ENCODE results near the gene NCAN.
"Not testable (repeated sequence)": the region's sequence is repeated elsewhere in the genome, so short reads cannot be mapped to it uniquely, and the experiment has no call there.

The NCAN gene

DNA sequence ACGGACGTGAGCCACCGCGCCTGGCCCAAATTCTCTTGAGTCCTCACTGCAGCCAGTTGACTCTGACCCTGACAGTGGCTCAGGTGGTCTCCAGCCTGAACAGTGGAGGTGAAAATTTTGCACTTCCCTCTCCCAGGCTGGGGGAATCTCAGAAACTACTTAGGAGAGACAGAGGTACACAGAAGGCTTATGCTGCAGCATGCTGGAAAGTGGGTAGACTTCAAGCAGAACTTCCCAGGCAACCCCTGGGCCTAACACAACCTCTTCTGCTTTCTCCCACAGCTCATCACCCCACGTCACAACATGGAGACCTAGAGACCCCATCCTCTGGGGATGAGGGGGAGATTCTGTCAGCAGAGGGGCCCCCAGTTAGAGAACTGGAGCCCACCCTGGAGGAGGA lies 14.4 kb downstream of the NCAN start:
- no peak for DNase-seq

DNA sequence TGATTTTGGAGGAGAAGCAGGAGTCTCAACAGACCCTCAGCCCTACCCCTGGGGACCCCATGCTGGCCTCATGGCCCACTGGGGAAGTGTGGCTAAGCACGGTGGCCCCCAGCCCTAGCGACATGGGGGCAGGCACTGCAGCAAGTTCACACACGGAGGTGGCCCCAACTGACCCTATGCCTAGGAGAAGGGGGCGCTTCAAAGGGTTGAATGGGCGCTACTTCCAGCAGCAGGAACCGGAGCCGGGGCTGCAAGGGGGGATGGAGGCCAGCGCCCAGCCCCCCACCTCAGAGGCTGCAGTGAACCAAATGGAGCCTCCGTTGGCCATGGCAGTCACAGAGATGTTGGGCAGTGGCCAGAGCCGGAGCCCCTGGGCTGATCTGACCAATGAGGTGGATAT lies 14.9 kb downstream of the NCAN start:
- no peak for DNase-seq

DNA sequence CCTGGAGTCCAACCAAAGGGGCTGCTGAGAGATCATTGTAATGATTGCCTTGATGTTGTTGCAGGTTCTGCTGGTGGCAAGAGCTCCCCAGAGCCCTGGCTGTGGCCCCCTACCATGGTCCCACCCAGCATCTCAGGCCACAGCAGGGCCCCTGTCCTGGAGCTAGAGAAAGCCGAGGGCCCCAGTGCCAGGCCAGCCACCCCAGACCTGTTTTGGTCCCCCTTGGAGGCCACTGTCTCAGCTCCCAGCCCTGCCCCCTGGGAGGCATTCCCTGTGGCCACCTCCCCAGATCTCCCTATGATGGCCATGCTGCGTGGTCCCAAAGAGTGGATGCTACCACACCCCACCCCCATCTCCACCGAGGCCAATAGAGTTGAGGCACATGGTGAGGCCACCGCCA lies 15.5 kb downstream of the NCAN start:
- DNase-seq, result no peak

DNA sequence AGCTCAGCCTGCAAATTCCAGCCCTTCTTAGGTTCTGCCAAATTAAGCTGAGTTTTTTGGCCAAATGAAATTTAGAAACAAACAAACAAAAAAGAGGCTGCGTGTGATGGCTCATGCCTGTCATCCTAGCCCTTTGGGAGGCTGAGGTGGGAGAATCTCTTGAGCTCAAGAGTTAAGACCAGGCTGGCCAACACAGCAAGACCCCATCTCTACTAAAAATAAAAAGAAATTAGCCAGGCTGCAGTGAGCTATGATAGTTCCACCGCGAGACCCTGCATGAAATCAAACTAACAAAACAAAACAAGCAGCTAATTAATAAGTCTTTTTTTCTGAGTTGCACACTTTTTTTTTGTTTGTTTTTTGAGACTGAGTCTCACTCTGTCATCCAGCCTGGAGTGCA lies 17.9 kb downstream of the NCAN start:
- no peak for DNase-seq

DNA sequence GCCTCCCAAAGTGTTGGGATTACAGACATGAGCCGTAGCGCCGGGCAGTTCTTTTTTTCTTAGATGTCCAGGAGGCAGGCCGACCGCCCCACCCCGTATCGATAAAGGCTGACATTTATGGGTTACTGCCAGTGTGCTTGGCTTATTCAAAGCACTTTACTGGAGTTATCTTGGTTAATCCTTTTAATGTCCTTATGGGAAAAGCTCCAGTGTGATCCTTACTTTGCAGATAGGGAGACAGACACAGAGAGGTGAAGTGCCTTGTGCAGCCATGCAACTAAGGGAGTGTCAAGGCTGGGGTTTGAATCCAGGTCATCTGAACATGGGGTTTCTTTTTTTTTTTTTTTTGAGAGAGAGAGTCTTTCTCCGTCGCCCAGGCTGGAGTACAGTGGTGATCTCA lies 19.2 kb downstream of the NCAN start:
- no peak for DNase-seq

DNA sequence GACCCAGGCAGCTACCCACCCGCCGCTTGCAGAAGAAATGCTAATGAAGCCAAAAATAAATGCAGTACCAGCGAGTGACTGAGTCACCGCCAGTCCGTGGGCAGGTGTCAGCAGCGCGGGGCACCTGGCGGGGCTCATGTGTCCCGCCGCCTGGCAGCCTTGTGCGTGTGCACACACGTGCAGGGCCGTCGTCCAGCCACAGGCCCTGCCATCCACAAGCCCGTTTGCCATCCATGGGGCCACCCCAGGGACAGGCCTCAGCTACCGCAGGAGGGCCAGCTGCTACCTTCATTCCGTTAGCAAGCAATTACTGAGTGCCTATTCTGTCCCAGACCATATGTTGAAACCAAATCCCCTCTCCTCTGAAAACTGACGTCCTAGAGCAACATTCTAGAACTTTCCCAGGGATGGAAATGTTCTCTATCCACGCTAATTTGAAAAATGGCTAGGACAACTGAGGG lies 20.5 kb downstream of the NCAN start:
- DNase-seq, result no peak

DNA sequence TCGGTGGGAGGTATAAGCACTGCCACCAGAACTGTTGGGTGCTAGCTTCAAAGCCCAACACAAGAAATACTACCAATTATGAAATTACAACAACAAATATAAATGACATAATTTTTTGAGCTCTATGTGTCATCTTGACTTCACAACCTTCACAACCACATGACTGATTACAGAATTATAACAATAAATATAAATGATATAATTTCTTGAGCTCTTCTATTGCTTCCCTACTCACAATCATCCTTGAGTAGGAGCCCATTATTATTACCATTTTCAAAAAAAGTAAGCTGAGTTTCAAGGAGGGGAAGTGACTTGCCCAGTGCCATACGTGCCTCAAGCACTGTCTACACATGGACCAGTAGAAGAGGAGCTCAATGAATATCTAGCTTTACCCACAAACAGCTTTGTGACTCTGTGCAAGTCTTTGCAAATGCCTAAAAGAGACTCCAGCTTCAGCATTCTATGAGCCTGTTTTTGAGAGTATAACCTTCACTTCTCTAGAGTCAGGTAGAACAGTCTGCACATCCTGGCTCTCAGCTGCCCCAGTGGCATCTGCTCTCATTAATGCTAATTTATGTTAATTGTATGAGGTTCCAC lies 22.6 kb downstream of the NCAN start:
- DNase-seq, result no peak

DNA sequence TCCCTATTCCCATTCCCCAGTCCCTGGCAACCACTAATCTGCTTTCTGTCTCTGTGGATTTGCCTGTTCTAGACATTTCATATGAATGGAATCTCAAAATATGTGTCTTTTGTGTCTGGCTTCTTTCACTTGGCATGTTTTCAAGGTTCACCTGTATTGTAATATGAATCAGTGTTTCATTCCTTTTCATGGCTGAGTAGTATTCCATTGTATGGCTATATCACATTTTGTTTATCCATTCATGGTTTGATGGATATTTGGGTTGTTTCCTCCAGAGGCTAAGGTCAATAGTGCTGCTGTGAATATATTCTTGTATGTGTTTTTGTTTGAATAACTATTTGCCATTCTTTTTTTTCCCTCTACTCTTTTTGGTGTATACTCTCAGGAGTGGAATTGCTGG lies 24.4 kb downstream of the NCAN start:
- DNase-seq, result no peak

DNA sequence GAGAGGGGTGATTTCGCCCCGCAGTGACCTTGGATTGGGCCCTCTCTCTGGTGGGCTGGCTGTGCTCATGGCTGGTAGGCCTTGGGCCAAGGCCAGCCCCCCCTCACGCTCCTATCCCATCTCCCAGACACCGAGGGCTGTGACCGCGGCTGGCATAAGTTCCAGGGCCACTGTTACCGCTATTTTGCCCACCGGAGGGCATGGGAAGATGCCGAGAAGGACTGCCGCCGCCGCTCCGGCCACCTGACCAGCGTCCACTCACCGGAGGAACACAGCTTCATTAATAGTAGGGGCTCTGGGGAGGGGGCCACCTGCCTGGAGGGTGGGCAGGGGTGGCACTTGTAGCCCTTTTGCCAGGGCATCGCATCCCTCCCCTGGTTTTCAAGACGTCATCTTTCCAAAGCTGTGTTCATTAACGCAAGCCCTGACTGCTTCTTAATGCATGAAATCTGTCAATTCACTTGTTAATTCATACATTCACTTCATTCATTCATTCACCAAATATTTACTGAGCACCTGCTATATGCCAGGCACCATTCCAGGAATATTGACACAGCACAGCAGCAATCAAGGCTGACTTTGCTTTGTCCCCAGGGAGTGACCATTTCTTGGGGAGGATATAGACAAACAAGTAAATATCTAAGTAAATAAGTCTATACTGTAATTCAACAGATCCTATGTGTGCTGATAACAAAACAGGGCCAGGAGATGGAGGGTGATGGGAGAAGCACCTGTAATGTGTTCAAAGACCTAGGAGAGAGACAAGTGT lies 26.6 kb downstream of the NCAN start:
- DNase-seq, result no peak

DNA sequence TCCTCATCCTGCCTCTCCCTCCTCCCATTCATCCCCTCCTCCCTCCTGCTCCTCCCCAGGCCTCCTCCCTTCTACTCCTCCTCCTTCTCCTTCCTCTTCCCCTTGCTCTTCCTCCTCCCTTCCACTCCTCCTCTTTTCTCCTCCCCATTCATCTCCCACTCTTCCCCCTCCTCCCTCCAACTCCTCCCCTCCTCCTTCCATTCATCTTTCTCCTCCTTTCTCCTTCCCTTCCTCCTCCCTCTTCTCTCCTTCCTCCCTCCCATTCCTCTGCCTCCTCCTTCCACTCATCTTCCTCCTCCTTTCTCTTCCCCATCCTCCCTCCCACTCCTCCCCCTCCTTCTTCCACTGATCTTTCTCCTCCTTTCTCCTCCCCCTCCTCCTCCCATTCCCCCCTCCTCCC lies 27.9 kb downstream of the NCAN start:
- no peak for DNase-seq

DNA sequence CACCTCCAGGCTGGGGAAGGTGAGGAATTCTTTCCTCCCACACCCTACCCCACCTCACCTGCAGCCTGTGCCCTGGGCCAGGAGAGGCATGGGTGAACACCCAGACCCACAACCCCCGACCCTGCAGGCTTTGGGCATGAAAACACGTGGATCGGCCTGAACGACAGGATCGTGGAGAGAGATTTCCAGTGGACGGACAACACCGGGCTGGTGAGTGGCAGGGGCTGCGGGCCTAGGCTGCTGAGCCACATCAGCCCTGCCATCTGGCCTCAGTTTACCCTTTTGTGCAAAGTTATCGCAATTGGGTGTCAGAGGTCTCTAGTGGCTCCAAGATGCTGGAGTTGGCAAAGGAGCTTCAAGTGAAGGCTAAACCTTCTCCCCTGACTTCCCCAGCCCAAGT lies 28.7 kb downstream of the NCAN start:
- DNase-seq, result no peak

DNA sequence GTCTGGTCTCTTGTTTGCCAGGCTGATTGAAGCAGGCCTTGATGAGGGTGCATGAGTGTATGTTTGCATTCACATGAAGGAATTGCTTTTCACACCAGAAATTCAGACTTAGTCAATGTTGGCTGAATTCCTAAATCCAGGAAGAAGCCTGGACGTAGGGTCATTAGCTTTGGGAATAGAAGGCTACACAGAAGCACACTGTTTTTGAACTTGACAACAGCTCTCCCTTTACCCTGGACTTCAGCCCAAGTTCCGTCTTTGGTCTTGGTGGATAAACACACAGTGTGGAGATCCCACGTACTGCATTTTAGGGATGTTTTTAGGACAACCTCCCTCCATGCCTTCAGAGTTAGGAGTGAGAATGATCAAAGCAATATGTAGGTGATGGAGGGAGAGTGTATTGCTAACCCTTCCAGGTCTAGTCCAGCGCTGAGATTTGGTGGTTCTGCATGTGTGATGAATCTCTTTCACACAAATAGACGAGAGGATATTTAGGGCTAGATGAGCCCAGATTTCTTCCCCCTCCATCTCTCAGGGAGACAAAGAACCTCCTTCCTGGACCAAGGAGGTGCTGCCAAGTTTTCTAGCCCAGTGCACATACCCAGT lies 38.5 kb downstream of the NCAN start:
- DNase-seq, result no peak

DNA sequence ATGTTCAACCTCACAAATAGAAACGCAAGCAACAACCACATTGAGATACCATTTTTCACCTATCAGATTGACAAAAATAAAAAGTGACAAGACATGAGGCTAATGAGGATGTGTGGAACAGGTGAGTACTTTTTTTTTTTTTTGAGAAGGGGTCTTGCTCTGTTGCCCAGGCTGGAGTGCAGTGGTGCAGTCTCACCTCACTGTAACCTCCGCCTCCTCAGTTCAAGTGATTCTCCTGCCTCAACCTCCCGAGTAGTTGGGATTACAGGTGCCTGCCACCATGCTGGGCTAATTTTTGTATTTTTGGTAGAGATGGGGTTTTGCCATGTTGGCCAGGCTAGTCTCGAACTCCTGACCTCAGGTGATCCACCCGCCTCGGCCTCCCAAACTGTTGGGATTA lies 41.7 kb downstream of the NCAN start:
- not testable (repeated sequence) for DNase-seq

DNA sequence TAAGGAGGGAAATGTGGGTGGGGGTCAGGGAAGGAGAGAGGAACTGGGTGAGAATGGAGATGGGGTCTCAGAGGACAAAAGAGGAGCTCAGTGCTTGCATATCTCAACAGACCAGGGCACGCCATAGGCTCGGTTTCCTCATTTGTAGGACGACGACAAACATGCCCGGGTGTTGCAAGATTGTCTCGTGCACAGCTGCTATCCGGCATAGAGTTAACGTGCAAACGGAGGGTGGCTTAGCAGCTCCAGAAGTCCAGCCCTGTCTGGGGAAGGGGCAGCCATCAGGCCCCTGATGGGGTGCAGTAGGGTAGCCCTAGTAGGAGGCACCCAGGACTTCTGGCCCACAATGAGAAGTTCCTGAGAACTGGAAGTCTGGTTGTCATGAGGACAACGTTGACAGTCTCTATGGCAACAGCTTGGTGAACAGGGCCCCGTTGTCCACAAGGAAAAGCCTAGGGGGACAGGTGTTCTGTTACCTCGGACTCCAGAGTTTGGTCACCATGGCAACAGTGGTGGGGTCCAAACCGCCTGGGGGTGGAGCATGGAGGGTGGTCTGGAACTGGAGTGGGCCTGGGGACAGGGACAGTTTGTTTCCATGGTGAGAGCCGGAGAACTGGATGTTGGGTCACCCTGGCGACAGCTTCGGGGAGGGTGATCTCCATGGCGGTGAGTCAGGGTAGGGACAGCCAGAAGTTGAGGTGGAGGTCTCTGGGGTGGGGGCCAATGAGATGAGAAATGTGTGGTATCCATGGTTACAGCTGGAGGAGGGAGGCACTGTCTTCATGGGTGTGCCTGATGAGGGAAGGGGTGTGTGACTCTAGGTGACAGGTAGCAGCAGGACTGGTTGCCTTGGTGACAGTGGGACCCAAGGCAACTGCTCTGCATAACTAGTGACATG lies 44.6 kb downstream of the NCAN start:
- DNase-seq, result peak; percentile 41

DNA sequence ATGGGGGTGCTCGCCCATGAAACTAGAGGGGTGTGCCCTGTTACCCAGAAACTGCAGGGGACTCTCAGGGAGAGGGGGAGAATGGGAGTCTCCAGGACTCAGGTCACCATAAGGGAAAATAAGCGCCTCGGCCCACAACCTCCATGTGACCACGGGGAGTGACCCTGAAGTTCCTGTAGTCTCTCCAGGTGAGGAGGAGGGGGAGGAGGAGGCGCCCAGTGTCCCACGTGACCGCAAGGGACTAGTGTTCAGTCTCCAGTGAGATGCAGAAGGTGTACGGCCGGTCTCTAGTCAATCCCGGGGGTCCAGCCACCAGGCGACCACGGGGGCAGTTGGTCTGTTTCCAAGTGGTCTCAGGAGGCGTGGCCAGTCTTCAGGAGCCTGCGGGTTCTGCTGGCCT lies 45.4 kb downstream of the NCAN start:
- DNase-seq, result no peak

DNA sequence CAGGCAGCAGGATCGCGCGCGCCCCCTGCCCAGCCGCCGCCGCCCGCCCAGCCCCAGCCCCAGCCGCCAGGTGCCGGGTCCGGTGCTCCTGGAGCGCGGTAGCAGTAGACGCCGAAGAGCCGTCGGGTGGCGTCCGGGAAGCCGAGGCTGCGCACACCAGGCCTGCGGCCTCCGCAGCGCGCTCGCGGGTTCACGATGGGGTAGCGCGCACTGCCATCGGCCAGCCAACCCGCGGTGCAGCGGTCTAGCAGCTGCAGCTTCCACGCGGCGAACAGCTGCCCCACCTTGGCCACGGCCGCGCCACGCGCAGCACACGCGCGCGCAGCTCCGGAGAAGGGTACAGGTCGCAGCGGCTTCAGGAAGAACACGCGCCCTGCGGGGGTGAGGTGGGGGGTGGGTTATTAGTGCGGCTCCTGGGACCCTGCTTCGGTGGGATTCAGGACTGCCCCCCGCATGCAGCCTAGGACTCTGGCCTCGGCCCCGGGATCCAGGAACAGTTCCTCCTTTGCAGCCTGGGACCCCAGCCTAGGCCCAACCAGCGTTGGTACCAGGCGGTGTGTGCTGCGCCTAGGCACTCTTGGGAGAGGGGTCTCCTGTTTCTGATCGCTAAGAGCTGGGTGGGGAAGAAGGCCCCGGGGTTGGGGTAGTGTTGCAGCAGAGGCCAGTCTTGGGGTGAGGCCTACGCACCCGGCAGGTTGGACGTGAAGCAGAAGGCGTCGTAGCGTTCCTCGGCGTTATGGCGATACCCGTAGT lies 46.3 kb downstream of the NCAN start:
- DNase-seq, result no peak

DNA sequence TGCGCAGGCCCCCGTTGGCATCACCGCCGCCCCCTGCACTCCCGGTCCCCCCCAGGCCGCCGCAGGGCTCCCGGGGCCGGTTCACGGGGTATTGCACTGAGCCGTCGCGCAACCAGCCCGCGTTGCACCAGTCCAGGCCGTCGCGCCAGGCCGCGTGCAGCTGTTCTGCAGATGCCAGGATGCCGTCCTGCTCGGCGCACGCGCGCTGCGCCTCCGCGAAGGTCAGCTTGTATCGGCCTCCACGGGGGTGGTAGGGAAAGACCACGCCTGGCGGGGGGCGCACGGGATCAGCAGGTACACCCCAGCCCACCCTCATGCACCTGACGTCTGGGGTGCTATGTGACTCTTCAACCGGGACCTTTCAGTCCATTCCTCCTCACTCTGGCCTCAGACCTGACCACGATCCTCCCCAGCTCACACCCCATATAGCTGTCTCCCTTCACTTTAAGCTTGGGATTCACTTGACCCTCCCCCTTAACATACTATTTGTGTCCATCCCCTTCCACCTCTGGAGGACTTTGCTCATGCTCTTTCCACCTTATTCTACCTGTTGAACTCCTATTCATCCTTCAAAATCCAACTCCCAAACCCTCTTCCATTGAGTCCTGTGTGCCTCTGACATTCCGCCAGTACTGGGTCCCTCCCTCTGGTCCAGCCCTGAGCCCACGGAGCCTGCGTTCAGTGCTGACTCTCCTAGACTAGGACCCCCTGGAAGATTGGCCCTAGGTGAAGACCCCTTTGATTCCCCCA lies 47.0 kb downstream of the NCAN start:
- no peak for DNase-seq

DNA sequence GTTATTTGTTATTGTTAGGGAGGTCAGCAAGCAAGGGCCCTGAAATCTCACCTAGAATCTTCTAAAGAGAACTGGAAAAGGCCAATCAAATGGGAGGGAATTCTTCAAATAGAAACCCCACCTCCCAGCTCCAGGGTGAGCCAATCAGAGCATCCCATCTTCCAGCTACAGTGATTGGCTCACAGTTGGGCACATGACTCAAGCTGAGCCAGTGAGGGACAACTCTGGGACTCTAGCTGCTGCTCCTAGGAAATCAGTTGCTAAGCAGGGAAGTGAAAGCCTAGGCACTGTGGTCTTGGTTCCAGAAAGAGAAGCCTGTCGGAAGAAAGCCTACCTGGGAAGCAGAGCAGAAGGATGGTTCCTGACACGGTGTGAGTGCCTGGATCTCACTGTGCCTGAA lies 48.0 kb downstream of the NCAN start:
- DNase-seq, result peak; percentile 53

DNA sequence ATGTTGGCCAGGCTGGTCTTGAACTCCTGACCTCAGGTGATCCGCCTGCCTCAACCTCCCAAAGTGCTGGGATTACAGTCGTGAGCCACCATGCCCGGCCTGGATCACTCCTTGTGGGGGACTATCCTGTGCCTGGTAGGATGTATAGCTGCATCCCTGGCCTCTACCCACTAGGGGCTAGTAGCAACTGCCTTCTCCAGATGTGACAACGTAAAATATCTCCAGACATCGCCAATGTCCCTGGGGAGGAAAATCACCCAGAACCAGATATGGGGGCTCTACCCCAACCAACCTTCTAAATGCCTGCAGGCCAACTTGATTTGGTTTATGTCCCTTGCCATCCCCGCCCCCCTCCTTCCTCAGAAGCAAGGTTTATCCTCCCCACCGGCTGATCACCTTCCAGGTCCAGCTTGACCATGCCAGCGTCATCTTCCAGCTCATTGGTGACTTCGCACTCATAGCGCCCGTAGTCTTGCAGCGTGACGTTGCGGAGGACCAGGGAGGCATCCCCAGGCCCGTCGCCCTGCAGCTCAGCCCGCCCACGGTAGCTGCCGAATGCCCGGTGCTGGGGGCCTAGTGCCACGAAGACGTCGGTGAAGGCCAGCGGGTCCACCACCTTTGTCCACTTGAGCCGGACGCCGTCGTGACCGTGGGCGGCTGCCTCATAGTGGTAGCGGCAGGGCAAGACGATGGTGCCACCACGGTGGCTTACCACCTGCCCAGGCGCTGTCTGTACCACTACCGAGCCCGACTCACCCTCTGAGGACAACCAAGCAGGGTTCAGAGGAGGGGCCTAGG lies 48.9 kb downstream of the NCAN start:
- DNase-seq, result no peak

DNA sequence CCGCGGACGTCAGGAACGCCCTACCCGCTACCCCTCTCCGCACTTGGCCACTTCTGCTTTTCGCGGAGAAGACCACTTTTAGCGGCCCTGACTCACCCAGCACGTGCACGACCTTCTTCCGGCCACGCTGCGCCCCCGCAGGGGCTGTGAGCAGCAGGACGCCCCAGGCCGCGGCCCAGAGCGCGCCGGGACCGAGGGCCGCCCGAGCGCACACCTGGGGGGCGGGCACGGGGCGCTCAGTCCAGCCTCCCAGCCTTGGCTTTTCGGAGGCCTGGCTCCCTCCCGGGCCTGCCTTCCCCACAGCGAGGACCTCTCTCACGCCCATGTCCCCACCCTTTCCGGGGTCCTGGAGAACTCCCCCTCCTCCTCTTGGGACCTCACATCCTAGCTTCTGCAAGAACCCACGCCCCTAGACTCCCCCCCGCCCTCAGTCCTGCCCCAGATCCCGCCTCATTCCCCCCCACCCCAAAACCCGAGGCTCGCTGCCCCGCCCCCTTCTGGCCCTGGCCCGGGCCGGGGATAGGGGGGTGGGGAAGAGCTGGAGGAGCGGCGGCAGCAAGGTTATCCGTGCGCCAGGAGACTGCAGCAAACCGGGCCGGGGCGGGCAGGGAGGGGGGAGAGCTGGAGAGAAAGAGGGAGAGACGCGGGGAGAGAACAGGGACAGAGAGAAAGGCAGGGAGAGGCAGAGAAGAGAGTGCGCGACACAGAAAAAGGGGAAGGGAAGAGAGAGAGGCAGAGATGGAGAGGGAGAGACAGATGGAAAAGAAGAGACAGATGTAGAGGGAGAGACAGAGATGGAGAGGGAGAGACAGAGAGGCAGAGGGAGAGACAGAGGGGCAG lies 49.8 kb downstream of the NCAN start:
- DNase-seq, result peak; percentile 83

Measured in hematopoietic multipotent progenitor cell treated with erythropoietin and hydrocortisone succinate and interleukin-3 and kit ligand, for 4 days (in vitro differentiated cells).